Upper lobe of left lung (tissue), 6 donors: ENCODE measurements around the gene ARHGEF10L. TPM values are rescaled to one million over a fixed set of nuclear protein-coding genes. Genes with fewer than 3 reads are reported as not detected.

Source experiments
- ATAC-seq, 2 donors: fragments of 200-7000 bp; cut with Tn5 transposase; one replicate each; pipeline ENCODE4 v1.9.1; 2022; ENCODE audit warnings: mild to moderate bottlenecking in 2 of 2, moderate library complexity in 2 of 2; ENCODE audit not compliant: low FRiP score in 2 of 2
- DNase-seq, 2 donors: peaks; one replicate each; pipeline ENCODE4 v3.0.0-alpha.2; 2019 to 2020
- H3K27ac ChIP-seq, 4 donors: fragments of 200-600 bp; sonication (generic); one replicate each; pipeline ENCODE4 v1.5.1; 2016 to 2019
- H3K27me3 ChIP-seq, 4 donors: fragments of 200-600 bp; sonication (generic); one replicate each; pipeline ENCODE4 v1.5.1; 2017 to 2019
- H3K36me3 ChIP-seq, 4 donors: fragments of 200-600 bp; sonication (generic); one replicate each; pipeline ENCODE4 v1.5.1; 2016 to 2019
- H3K4me1 ChIP-seq, 4 donors: fragments of 200-600 bp; sonication (generic); one replicate each; pipeline ENCODE4 v1.5.1; 2018 to 2019
- H3K4me3 ChIP-seq, 4 donors: fragments of 200-600 bp; sonication (generic); one replicate each; pipeline ENCODE4 v1.5.1; 2017 to 2019; ENCODE audit warnings: mild to moderate bottlenecking in 2 of 4, moderate library complexity in 1 of 4
- H3K9me3 ChIP-seq, 4 donors: fragments of 200-600 bp; sonication (generic); one replicate each; pipeline ENCODE4 v1.5.1; 2018 to 2019
- CTCF ChIP-seq, 6 experiments: fragments of 450-650 bp in 4 of 6; fragments of 200-600 bp in 2 of 6; sonication (generic) in 2 of 6; IDR thresholded peaks; one replicate each; pipeline ENCODE4 v1.5.1; 2016 to 2019; ENCODE audit warnings: antibody characterized with exemption in 6 of 6
- EP300 ChIP-seq, 4 donors: sonication (generic); formaldehyde crosslinking; IDR thresholded peaks; one replicate each; pipeline ENCODE4 v1.5.1; 2017; ENCODE audit warnings: antibody characterized with exemption in 4 of 4, control low read depth in 2 of 4
- POLR2A ChIP-seq, 4 donors: fragments of 450-650 bp; IDR thresholded peaks; one replicate each; pipeline ENCODE4 v1.5.1; 2016 to 2017; ENCODE audit warnings: antibody characterized with exemption in 4 of 4, mild to moderate bottlenecking in 2 of 4
- POLR2AphosphoS5 ChIP-seq, 2 donors: sonication (generic); formaldehyde crosslinking; IDR thresholded peaks; one replicate each; pipeline ENCODE4 v1.5.1; 2017; ENCODE audit warnings: antibody characterized with exemption in 2 of 2
- whole genome bisulfite sequencing, 2 donors: methylation state at CpG; one replicate each; pipeline ENCODE4 v1.1.5; 2017 to 2018; 5-methylcytosine and 5-hydroxymethylcytosine counted together
- total RNA-seq, 6 donors: library from RNA; depleted of rRNA in 4 of 6; stranded (reverse); fragments of >200 nt in 4 of 6; gene quantifications; one replicate each; pipeline versions ENCODE4 v1.1.0 to v1.2.1, GENCODE V29; 2016 to 2021
- donor health status: DM: no; HTN: no; CAD: no; lungs with moderate emphysema.
- donor health status: DM: no; HTN: yes; CAD: no; lungs with severe emphysema.

The ARHGEF10L gene
- total RNA-seq, 6 donors from 2014 or later: 17.6 to 172 (median 50.0) TPM

GRCh38 chr1:17669866-17670451 is 130.5 kb downstream of the ARHGEF10L start:
- H3K27me3 ChIP-seq: no peaks in the 10 kb centered on the region
- no peak overlapping the region for H3K4me3 ChIP-seq
- H3K9me3 ChIP-seq: no peaks in the 10 kb centered on the region
- WGBS, 2 donors: 86 to 90% methylated on average over 22 to 25 of the region's 26 CpGs
- peak in 1 of 2 donors; percentile 78 for DNase-seq
- H3K4me1 ChIP-seq: peaks cover 0 to 6% (median 0%) of the 10 kb centered on the region in 4 donors
- ATAC-seq: peak in 1 of 2 donors; percentile 37
- TF ChIP-seq CTCF (IDR thresholded peaks at IDR 0.05) (no peak), EP300 (IDR thresholded peaks at IDR 0.05) (no peak), POLR2AphosphoS5 (IDR thresholded peaks at IDR 0.05) (no peak), POLR2A (IDR thresholded peaks at IDR 0.05) (no peak)
- H3K36me3 ChIP-seq: peaks cover 0 to 28% (median 2%) of the 10 kb centered on the region in 4 donors
- no peak overlapping the region for H3K27ac ChIP-seq

GRCh38 chr1:17670587-17671313 is 131.3 kb downstream of the ARHGEF10L start:
- Histone ChIP-seq H3K27me3 (no peaks in the 10 kb centered on the region), H3K4me1 (peaks cover 0 to 6% (median 0%) of the 10 kb centered on the region in 4 donors), H3K36me3 (peaks cover 0 to 20% (median 2%) of the 10 kb centered on the region in 4 donors), H3K9me3 (no peaks in the 10 kb centered on the region), H3K4me3 (no peak overlapping the region), H3K27ac (no peak overlapping the region)
- ATAC-seq (no peak), DNase-seq (peak in 1 of 2 donors; percentile 85)
- 90 to 92% methylated on average over 15 to 27 of the region's 27 CpGs for WGBS, 2 donors
- TF ChIP-seq CTCF (IDR thresholded peaks at IDR 0.05) (no peak), POLR2A (IDR thresholded peaks at IDR 0.05) (no peak), POLR2AphosphoS5 (IDR thresholded peaks at IDR 0.05) (no peak)

GRCh38 chr1:17671314-17671705 is 131.8 kb downstream of the ARHGEF10L start:
- Histone ChIP-seq H3K27ac (no peak overlapping the region), H3K4me3 (no peak overlapping the region), H3K36me3 (peaks cover 0 to 15% (median 2%) of the 10 kb centered on the region in 4 donors), H3K4me1 (peaks cover 0 to 6% (median 0%) of the 10 kb centered on the region in 4 donors), H3K27me3 (no peaks in the 10 kb centered on the region), H3K9me3 (no peaks in the 10 kb centered on the region)
- DNase-seq (no peak), ATAC-seq (no peak)
- WGBS, 2 donors: 50 to 69% methylated on average over 4 to 5 of the region's 5 CpGs
- TF ChIP-seq CTCF (IDR thresholded peaks at IDR 0.05): no peak
- no peak for TF ChIP-seq POLR2AphosphoS5 (IDR thresholded peaks at IDR 0.05)
- TF ChIP-seq POLR2A (IDR thresholded peaks at IDR 0.05): no peak
- TF ChIP-seq EP300 (IDR thresholded peaks at IDR 0.05): no peak

GRCh38 chr1:17671741-17672140 is 132.2 kb downstream of the ARHGEF10L start:
- Histone ChIP-seq H3K9me3 (no peaks in the 10 kb centered on the region), H3K4me1 (peaks cover 0 to 6% (median 0%) of the 10 kb centered on the region in 4 donors), H3K4me3 (no peak overlapping the region), H3K27ac (no peak overlapping the region), H3K36me3 (peaks cover 0 to 15% (median 2%) of the 10 kb centered on the region in 4 donors), H3K27me3 (no peaks in the 10 kb centered on the region)
- DNase-seq (no peak), ATAC-seq (no peak)
- 70 to 72% methylated on average over 9 to 10 of the region's 10 CpGs for WGBS, 2 donors
- TF ChIP-seq POLR2A (IDR thresholded peaks at IDR 0.05) (no peak), EP300 (IDR thresholded peaks at IDR 0.05) (no peak), CTCF (IDR thresholded peaks at IDR 0.05) (no peak), POLR2AphosphoS5 (IDR thresholded peaks at IDR 0.05) (no peak)
